ENCODE data around the gene LASP1. TPM values are rescaled to one million over a fixed set of nuclear protein-coding genes. Genes with fewer than 3 reads are reported as not detected.

Gene LASP1
- total RNA-seq, 1 donor from 2014 or later = 29.4 TPM

DNA sequence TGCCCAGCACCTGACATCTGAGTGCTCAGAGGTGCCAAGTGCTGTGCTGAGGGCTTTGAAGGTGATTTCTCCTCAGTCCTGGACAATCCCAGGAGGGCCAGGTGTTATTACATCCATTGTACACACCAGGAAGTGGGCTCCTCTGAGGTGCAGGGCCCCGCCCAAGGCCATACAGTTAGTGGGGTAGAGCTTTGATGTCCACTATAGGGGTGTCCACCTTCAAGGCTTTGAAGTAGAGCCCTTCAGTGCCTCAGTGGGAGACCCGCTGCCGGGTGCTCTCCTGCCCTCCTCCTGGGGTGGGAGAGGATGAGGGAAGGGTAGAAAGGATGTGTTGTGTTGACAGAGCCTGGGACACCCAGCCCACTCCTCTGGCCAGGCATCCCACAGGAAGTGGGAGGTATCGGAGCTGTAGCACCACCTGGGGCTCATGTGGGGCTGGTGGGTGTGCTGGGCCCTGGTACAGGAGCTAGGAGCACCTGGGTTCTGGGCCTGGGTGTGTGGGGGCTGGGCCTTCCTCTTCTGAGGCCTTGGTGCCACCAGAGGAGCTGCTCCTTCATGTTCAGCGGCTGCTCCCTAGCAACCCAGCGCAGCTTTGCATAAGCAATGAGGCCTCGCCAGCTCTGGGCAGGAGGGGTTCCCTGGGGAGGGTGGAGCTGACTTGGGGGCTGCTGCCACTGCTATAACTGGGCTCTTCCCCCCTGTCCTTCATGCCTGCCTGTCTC is 7.4 kb downstream of the LASP1 start:
- TF ChIP-seq, protein P1, sequence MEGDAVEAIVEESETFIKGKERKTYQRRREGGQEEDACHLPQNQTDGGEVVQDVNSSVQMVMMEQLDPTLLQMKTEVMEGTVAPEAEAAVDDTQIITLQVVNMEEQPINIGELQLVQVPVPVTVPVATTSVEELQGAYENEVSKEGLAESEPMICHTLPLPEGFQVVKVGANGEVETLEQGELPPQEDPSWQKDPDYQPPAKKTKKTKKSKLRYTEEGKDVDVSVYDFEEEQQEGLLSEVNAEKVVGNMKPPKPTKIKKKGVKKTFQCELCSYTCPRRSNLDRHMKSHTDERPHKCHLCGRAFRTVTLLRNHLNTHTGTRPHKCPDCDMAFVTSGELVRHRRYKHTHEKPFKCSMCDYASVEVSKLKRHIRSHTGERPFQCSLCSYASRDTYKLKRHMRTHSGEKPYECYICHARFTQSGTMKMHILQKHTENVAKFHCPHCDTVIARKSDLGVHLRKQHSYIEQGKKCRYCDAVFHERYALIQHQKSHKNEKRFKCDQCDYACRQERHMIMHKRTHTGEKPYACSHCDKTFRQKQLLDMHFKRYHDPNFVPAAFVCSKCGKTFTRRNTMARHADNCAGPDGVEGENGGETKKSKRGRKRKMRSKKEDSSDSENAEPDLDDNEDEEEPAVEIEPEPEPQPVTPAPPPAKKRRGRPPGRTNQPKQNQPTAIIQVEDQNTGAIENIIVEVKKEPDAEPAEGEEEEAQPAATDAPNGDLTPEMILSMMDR (IDR thresholded peaks at IDR 0.05; ENCODE audit: borderline replicate concordance) = no peak
- intact Hi-C loops (cut with micrococcal nuclease) = no loop called here
- peaks cover 100% of the 10 kb centered on the region for H3K4me1 ChIP-seq
- H3K27ac ChIP-seq (replicated peaks) = peak overlapping the region; percentile 57
- H3K36me3 ChIP-seq = peaks cover 26% of the 10 kb centered on the region
- DNase-seq = no peak
- H3K9me3 ChIP-seq (replicated peaks) = no peaks in the 10 kb centered on the region
- H3K27me3 ChIP-seq (ENCODE audit: low read depth) = no peaks in the 10 kb centered on the region
- peak overlapping the region; percentile 11 for H3K4me3 ChIP-seq

DNA sequence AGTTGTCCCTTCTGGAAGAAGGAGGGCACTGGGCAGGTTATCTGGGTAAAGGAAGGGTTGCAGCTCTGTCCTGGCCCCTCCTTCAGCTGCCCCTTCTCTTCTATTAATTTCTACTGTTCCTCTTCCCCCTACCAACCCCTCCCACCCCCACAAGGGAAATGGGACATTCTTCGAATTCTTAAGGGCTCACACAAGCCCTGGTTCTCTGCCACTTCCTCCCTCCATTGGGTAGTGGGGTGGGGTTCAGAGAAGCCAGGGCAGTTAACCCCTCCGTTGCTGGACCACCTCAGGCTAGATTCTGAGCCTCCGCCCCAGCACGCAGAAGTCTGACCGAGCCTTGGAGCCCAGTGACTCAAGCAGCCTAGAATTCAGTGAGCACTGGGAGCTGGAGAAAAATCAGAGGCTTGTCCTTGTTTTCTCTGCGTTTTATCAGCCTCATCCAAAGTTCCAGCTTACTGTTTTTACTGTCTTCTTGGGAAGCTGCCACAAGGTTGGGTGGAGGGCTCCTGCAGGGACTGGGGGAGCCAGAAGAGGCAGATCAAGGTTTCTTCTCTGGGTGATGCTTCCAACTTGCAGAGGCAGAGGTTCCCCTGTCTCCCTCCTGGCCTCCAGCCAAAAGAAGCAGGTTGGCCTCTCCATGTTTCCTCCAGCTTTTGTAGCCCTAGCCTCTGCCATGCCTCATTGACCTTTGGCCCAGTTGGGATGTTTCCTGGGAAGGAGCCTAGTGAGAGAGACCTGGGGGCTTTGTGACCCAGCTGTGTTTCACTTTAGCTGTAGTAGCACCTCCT is 10.2 kb downstream of the LASP1 start:
- peaks cover 26% of the 10 kb centered on the region for H3K36me3 ChIP-seq
- DNase-seq = no peak
- TF ChIP-seq, protein P1 (IDR thresholded peaks at IDR 0.05; ENCODE audit: borderline replicate concordance) = no peak
- intact Hi-C loops (cut with micrococcal nuclease) = no loop called here
- peaks cover 100% of the 10 kb centered on the region for H3K4me1 ChIP-seq
- no peaks in the 10 kb centered on the region for H3K27me3 ChIP-seq (ENCODE audit: low read depth)
- no peaks in the 10 kb centered on the region for H3K9me3 ChIP-seq (replicated peaks)
- H3K27ac ChIP-seq (replicated peaks) = peak overlapping the region; percentile 79
- peak overlapping the region; percentile 32 for H3K4me3 ChIP-seq

DNA sequence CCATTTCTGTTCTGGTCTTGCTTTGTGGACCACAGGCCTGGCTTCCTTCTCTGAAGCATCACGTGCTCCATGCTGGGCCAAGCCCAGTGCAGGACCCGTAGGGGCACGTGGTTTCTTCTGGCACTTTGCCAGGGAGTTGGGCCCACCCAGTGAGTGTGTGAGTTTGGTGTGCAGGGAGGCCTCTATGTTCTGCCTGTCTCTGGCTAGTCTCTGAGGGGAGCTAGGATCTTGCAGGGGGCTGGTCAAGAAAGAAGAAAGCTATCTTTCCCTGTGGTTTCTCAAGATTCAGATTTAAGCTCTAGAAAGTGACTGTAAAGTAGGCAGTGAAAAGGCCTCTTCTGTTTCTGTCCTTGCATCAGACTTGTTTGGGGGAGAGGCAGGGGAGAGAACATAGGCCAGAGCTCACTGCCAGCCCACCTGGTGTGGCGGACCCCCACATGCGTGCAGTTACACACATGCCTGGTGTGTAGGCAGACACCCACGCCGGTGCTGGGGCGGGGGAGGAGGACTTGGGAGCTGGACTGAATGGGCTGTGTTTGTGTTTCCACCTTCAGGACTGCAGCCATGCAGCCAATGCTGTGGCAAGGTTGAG is 11.8 kb downstream of the LASP1 start:
- peak overlapping the region; percentile 27 for H3K4me3 ChIP-seq
- H3K27me3 ChIP-seq (ENCODE audit: low read depth) = no peaks in the 10 kb centered on the region
- peak overlapping the region; percentile 79 for H3K27ac ChIP-seq (replicated peaks)
- TF ChIP-seq, protein P1 (IDR thresholded peaks at IDR 0.05; ENCODE audit: borderline replicate concordance) = no peak
- DNase-seq = peak; percentile 67
- peaks cover 100% of the 10 kb centered on the region for H3K4me1 ChIP-seq
- intact Hi-C loops (cut with micrococcal nuclease) = no loop called here
- H3K36me3 ChIP-seq = peaks cover 31% of the 10 kb centered on the region
- H3K9me3 ChIP-seq (replicated peaks) = no peaks in the 10 kb centered on the region

DNA sequence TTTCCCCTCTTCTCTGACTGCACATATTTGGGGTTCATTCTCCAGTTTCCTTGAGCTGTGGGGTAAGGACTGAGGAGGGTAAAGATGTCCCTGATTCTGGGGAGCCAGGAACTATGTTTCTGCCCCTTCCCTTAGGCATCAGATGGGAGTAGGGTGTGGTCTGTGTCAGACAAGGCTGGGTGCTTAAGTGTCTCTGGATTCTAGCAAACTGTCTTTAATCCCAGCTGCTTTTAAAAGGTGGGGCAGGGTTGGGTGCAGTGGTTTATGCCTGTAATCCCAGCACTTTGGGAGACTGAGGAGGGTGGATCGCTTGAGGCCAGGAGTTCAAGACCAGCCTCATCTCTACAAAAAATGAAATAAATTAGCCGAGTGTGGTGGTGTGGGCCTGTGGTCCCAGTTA is 13.0 kb downstream of the LASP1 start:
- H3K27me3 ChIP-seq (ENCODE audit: low read depth) = no peaks in the 10 kb centered on the region
- peak overlapping the region; percentile 79 for H3K27ac ChIP-seq (replicated peaks)
- no peaks in the 10 kb centered on the region for H3K9me3 ChIP-seq (replicated peaks)
- peak overlapping the region; percentile 2 for H3K4me3 ChIP-seq
- intact Hi-C loops (cut with micrococcal nuclease) = no loop called here
- peaks cover 100% of the 10 kb centered on the region for H3K4me1 ChIP-seq
- H3K36me3 ChIP-seq = peaks cover 29% of the 10 kb centered on the region
- TF ChIP-seq, protein P1 (IDR thresholded peaks at IDR 0.05; ENCODE audit: borderline replicate concordance) = no peak
- no peak for DNase-seq

DNA sequence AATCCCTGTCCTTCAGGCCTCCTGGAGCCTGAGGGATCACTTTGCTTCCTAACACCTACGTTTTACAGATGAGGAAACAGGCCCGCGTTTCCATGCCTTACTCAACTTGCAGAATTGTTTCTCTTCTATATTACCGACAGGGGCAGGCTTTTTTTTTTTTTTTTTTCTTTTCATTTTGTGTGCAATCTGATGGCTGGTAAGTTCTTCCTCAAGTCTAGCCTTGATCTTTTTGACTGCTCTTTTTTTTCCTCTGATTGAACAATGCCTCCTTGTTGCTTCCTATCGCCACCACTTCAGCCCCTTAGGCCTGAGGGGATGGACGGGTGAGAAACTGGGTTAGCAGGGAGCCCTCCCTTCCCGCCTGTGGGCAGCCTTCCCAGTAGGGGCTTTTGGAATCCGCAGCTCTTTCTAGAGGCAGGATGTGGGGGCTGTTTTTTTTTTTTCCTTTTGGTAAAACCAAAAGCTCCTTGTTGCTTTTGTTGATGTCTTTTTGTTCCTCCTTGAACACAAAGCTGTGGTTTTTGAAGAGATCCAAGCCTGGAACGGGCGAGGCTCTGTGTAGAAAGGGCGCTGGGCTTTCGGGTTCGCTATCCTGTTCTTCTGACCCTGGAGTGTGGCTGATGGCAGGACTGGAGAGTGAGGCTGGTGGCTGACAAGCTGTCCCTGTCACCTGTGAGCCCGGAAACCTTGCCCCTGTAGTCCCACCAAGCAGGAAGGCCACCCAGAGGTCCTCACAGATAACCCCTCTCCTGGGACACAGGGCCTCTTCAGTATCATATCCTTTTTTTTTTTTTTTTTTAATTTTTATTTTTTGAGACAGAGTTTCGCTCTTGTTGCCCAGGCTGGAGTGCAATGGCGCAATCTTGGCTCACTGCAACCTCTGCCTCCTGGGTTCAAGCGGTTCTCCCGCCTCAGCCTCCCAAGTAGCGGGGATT is 14.0 kb downstream of the LASP1 start:
- no peaks in the 10 kb centered on the region for H3K27me3 ChIP-seq (ENCODE audit: low read depth)
- H3K4me1 ChIP-seq = peaks cover 95% of the 10 kb centered on the region
- H3K27ac ChIP-seq (replicated peaks) = peak overlapping the region; percentile 79
- no peak for DNase-seq
- H3K9me3 ChIP-seq (replicated peaks) = no peaks in the 10 kb centered on the region
- TF ChIP-seq, protein P1 (IDR thresholded peaks at IDR 0.05; ENCODE audit: borderline replicate concordance) = peak; percentile 12
- H3K36me3 ChIP-seq = peaks cover 22% of the 10 kb centered on the region
- peak overlapping the region; percentile 18 for H3K4me3 ChIP-seq
- intact Hi-C loops (cut with micrococcal nuclease) = no loop called here
